GM19351 (cell line): Measurements from ENCODE around the gene MSTN.

Source experiments
- ATAC-seq: cut with Tn5 transposase; IDR thresholded peaks from one replicate; pipeline ENCODE4 v1.9.1; 2021; ENCODE audit warnings: mild to moderate bottlenecking, moderate library complexity; ENCODE audit not compliant: unreplicated experiment

The MSTN gene

DNA sequence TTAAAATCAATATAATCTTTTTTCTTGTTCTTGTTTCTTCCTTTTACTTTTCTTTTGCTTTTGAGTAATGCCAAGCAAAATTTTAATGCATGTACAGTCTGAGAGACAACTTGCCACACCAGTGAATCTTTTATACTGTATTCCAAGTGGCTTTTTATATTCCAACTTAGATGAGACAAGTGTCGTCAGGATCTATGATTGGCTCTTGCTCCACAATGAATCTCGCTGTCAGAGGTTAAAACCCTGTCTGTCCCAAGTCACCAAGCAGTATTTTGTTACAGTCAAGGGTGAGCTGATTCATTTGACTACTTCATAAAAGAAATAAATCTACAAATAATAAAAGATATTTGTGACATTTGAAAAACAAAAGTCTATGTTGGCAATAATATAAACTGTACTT lies at the start of gene MSTN:
Gene MSTN, minus strand, starts transcription at position 129 of the 400 bp plus-strand sequence. CDS start 133 bp downstream, outside the sequence.
- no peak for ATAC-seq

- ATAC-seq = no peak
Measured at GRCh38 chr2:190111166-190111565, 48.6 kb upstream of the MSTN start.

- ATAC-seq = no peak
Measured at GRCh38 chr2:190110699-190111098, 48.2 kb upstream of the MSTN start.

- ATAC-seq = no peak
Measured at GRCh38 chr2:190110131-190110530, 47.6 kb upstream of the MSTN start.

GRCh38 chr2:190107409-190107808 lies 44.9 kb upstream of the MSTN start:
- no peak for ATAC-seq

DNA sequence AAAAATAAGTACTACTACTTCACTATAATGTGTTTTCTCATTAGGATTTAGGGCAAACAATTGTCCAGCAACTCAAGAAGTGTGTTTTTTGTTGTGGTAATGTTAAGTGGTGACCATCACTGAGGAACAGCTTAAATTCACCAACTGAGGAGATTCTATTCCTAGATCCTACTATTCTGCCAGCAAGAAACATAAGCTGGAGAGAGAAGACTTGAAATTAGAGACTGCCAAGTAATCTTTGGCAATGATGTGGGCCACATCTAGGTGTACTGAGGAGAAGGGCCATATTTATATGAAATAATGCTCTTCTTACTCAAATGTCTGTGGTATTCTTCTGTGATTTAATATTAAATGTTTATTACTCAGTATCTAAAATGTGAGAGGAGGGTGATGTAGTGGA lies 44.3 kb upstream of the MSTN start:
- no peak for ATAC-seq

DNA sequence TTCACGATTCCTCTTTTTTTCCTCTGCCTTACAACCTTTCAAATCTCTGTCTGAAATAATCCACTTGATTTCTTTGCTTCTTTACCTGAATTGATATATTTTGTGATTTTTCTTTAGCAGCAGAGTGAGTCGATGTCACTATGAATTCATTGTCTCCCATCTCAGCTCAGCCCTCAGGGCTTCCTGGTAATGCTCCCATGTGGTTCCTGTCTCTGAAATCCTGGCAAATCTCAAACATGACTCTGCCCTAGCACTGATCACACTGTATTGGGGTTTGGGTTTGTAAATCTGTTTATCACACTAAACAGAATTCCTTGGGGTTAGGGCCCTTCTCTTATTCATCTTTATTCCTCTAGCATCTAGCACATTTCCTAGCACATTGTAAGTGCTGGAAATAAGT lies 43.0 kb upstream of the MSTN start:
- ATAC-seq = no peak

GRCh38 chr2:190103144-190103543 lies 40.6 kb upstream of the MSTN start:
- ATAC-seq = no peak

DNA sequence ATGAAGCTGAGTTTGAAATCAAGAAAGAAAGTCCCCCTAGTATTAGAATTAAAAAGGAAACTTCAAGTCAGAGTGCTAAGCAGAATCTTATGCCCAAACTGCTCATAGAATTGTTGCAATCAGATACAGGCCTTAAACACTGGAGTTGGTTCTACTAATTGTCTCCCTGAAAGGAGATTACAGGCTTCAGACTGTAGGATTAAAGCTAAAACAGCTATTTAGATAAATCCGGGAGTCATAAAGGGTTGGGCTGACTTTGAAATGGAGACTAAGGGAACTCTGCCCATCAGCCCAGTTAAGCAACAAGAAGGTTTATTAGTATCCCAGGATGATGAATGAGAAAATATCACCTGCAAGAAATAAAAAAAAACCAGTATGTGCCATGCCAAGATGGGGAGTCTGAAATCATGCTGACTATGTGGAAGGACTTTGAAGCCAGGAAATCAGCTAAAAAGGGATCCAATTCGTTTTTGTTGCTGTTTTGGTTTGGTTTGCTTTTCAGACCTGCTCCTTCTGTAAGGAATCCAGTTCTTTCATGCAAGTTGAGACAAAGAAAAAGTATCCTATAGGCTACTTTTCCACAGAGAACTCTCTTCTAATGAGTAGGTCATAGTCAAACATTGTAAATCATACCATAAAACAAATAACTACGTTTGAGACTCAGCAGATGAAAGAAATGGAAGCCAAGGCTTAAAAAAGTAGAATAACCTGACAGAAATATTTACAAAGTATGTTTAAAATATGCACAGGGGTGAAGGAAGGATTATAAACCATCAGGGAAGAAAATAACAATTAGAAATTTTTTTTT lies 37.6 kb upstream of the MSTN start:
- no peak for ATAC-seq

DNA sequence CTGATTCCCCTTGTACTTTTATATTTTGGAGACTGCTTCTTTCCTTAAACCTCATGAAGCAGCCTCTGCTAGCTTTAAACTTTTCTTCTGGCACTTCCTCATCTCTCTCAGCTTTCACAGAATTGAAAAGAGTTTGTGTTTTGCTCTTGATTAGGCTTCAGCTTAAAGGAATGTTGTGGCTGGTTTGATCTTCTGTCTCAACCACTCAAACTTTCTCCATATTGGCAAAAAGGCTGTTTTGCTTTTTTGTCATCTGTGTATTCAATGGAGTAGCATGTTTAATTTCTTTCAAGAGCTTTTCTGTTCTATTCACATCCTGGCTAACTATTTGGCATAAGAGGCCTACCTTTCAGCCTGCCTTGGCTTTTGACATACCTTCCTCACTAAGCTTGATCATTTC lies 36.3 kb upstream of the MSTN start:
- ATAC-seq = no peak

DNA sequence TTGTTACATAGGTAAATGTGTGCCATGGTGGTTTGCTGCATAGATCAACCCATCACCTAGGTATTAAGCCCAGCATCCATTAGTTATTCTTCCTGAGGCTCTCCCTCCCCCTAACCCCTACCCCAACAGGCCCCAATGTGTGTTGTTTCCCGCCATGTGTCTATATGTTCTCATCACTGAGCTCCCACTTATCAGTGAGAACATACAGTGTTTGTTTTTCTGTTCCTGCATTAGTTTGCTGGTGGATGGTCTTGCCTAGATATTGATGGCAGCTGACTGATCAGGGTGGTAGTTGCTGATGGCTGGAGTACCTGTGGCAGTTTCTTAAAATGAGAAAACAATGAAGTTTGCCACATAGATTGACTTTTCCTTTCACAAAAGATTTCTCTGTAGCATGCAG lies 34.6 kb upstream of the MSTN start:
- ATAC-seq = no peak

- no peak for ATAC-seq
Measured at GRCh38 chr2:190094316-190094871, 31.9 kb upstream of the MSTN start.

GRCh38 chr2:190093793-190094192 lies 31.3 kb upstream of the MSTN start:
- ATAC-seq = no peak

GRCh38 chr2:190090148-190090547 lies 27.6 kb upstream of the MSTN start:
- ATAC-seq = no peak

DNA sequence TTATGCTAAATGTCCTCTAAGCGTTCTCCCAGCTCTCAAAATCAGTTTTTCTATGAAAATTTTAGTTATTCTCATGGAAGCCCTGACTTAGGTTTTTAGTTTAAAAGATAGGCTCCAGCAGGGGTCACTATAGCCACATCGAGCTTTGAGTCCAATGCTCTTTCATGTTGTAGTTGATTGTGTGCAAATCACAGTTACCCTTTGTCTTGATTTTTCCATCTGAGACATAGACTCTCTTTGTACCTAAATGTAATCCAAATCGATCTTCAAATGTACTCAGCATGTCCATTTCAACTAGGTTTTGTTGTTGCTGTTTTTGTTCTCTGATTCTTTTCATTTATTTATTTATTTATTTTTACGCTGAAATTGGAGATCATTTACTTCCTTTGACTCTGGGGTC lies 26.4 kb upstream of the MSTN start:
- ATAC-seq = peak; percentile 66

DNA sequence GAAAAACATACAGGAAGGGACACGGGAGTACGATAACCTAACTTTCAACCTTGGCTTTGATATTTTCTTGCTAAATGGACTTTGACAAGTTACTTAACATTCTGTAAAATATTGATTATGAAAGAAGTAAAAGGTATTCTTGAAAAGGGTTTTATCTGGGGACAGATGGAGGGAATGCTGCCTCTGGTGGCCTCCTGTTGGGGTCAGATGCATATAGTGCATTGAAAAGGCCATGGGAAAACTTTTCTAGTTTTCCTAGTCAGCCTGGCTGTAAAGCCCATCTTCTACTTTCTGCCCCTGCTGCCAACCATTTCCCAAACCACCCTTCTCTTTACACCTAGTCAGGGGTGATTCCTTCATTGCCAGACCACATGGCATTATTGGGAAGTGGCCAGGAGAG lies 22.2 kb upstream of the MSTN start:
- ATAC-seq = no peak

- no peak for ATAC-seq
Measured at GRCh38 chr2:190082118-190082517, 19.6 kb upstream of the MSTN start.

- no peak for ATAC-seq
Measured at GRCh38 chr2:190080527-190081049, 18.1 kb upstream of the MSTN start.

- no peak for ATAC-seq
Measured at GRCh38 chr2:190079160-190079559, 16.6 kb upstream of the MSTN start.

DNA sequence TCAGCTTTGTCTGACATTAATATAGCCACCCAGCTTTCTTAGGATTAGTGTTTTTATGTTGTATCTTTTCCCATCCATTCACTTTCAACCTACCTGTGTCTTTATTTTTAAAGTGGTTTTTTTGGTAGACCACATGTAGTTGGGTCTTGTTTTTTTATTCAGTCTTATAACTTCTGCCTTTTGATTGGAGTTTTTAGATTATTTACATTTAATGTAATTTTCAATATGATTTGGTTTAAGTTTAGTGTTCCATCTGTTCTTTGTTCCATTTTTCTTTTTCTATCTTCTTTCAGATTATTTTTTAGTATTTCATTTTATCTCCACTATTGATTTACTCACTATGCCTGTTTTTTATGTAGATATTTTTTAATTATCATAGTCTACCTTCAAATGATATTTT lies 13.1 kb upstream of the MSTN start:
- ATAC-seq = no peak

GRCh38 chr2:190069936-190070696 lies 7.6 kb upstream of the MSTN start:
- ATAC-seq = peak; percentile 78

- no peak for ATAC-seq
Measured at GRCh38 chr2:190068764-190069163, 6.2 kb upstream of the MSTN start.
